OCI-LY1 (cell line): Measurements from ENCODE around the gene CEP76.

ENCODE experiments used
- H2AFZ ChIP-seq: fragments of 200-600 bp; sonication (generic), shearing (Covaris generic); 2 replicates; pipeline ENCODE4 v1.6.0; 2014; ENCODE audit warnings: antibody characterized with exemption, mild to moderate bottlenecking, low read length
- H3F3A ChIP-seq: fragments of 200-600 bp; sonication (generic), shearing (Covaris generic); 2 replicates; pipeline ENCODE4 v1.6.0; 2014; ENCODE audit warnings: mild to moderate bottlenecking, antibody characterized with exemption, low read length, moderate library complexity; ENCODE audit not compliant: insufficient read depth
- H3K27ac ChIP-seq: fragments of 200-600 bp; sonication (generic); 2 replicates; pipeline ENCODE4 v1.5.1; 2014; ENCODE audit warnings: low read length, mixed run types, mild to moderate bottlenecking, low read depth; ENCODE audit not compliant: poor library complexity, severe bottlenecking
- H3K27me3 ChIP-seq: fragments of 200-600 bp; sonication (generic); 2 replicates; pipeline ENCODE4 v1.6.0; 2014; ENCODE audit warnings: antibody characterized with exemption, mild to moderate bottlenecking, low read length, moderate library complexity; ENCODE audit not compliant: insufficient read depth
- H3K36me3 ChIP-seq: fragments of 200-600 bp; sonication (generic); 2 replicates; pipeline ENCODE4 v1.6.1; 2014; ENCODE audit warnings: mild to moderate bottlenecking, antibody characterized with exemption, low read length, moderate library complexity, mixed read lengths; ENCODE audit not compliant: insufficient read depth
- H3K4me1 ChIP-seq: fragments of 200-600 bp; sonication (generic); 2 replicates; pipeline ENCODE4 v1.5.1; 2014; ENCODE audit warnings: mild to moderate bottlenecking, low read length, moderate library complexity; ENCODE audit not compliant: insufficient read depth, severe bottlenecking
- H3K4me2 ChIP-seq: fragments of 200-600 bp; sonication (generic), shearing (Covaris generic); 2 replicates; pipeline ENCODE4 v1.6.1; 2014; ENCODE audit warnings: low read length
- H3K4me3 ChIP-seq: fragments of 200-600 bp; sonication (generic); 2 replicates; pipeline ENCODE4 v1.5.1; 2014; ENCODE audit warnings: low read length, low read depth, mild to moderate bottlenecking, mixed read lengths; ENCODE audit not compliant: poor library complexity, severe bottlenecking
- H3K79me2 ChIP-seq: fragments of 200-600 bp; shearing (Covaris generic); 2 replicates; pipeline ENCODE4 v1.6.1; 2016; ENCODE audit warnings: mixed run types, low read length, mixed read lengths; ENCODE audit not compliant: insufficient read depth
- H3K9ac ChIP-seq: fragments of 200-600 bp; sonication (generic), shearing (Covaris generic); 2 replicates; pipeline ENCODE4 v1.6.1; 2014; ENCODE audit warnings: mild to moderate bottlenecking, low read length, mixed read lengths
- H3K9me2 ChIP-seq: fragments of 200-600 bp; sonication (generic), shearing (Covaris generic); 2 replicates; pipeline ENCODE4 v1.6.1; 2014; ENCODE audit warnings: low read depth, mild to moderate bottlenecking, low read length, mixed read lengths
- H3K9me3 ChIP-seq: fragments of 200-600 bp; shearing (Covaris generic); 2 replicates; pipeline ENCODE4 v1.6.1; 2014; ENCODE audit warnings: low read length, mixed read lengths
- H4K20me1 ChIP-seq: fragments of 200-600 bp; sonication (generic), shearing (Covaris generic); 2 replicates; pipeline ENCODE4 v1.6.0; 2016; ENCODE audit warnings: mild to moderate bottlenecking, low read length; ENCODE audit not compliant: insufficient read depth
- CTCF ChIP-seq: fragments of 200-600 bp; sonication (generic), shearing (Covaris generic); IDR thresholded peaks from 2 replicates; pipeline ENCODE4 v1.5.1; 2017; ENCODE audit warnings: mild to moderate bottlenecking, antibody characterized with exemption, low read length, moderate library complexity, mixed read lengths
- EZH2 ChIP-seq: fragments of 200-600 bp; sonication (generic), shearing (Covaris generic); IDR thresholded peaks from 2 replicates; pipeline ENCODE4 v1.8.0; 2017; ENCODE audit warnings: borderline replicate concordance, mixed run types, mild to moderate bottlenecking, antibody characterized with exemption, low read length, moderate library complexity, mixed read lengths

Gene CEP76

GRCh38 chr18:12722731-12723130 is 20.2 kb upstream of the CEP76 start:
- Histone ChIP-seq H3K9ac (no peak overlapping the region), H3K4me2 (no peak overlapping the region), H3K4me1 (no peaks in the 10 kb centered on the region), H4K20me1 (no peaks in the 10 kb centered on the region), H3K36me3 (peaks cover 87% of the 10 kb centered on the region), H3K9me3 (no peaks in the 10 kb centered on the region), H3K79me2 (no peaks in the 10 kb centered on the region), H3K27ac (no peak overlapping the region), H3K27me3 (no peaks in the 10 kb centered on the region), H3K4me3 (no peak overlapping the region), H2AFZ (no peak overlapping the region), H3F3A (no peaks in the 10 kb centered on the region; the same call in 1 of the 2 replicates), H3K9me2 (no peaks in the 10 kb centered on the region)
- TF ChIP-seq EZH2, result no peak
- no peak for TF ChIP-seq CTCF

- Histone ChIP-seq H3K36me3 (peaks cover 94% of the 10 kb centered on the region), H2AFZ (no peak overlapping the region), H3K9me2 (no peaks in the 10 kb centered on the region), H3K4me3 (no peak overlapping the region), H3K4me1 (no peaks in the 10 kb centered on the region), H3K9me3 (no peaks in the 10 kb centered on the region), H3K27me3 (no peaks in the 10 kb centered on the region), H3K79me2 (no peaks in the 10 kb centered on the region), H3F3A (no peaks in the 10 kb centered on the region; the same call in 1 of the 2 replicates), H4K20me1 (no peaks in the 10 kb centered on the region), H3K9ac (no peak overlapping the region), H3K4me2 (no peak overlapping the region), H3K27ac (no peak overlapping the region)
- no peak for TF ChIP-seq CTCF
- no peak for TF ChIP-seq EZH2
Measured at GRCh38 chr18:12721495-12722275, 19.2 kb upstream of the CEP76 start.

GRCh38 chr18:12711446-12711845 is 8.9 kb upstream of the CEP76 start:
- Histone ChIP-seq H2AFZ (no peak overlapping the region), H3K9me3 (no peaks in the 10 kb centered on the region), H3K9ac (no peak overlapping the region), H3K36me3 (peaks cover 90% of the 10 kb centered on the region), H3F3A (no peaks in the 10 kb centered on the region), H3K79me2 (no peaks in the 10 kb centered on the region), H3K27ac (no peak overlapping the region), H3K4me2 (no peak overlapping the region), H4K20me1 (no peaks in the 10 kb centered on the region), H3K9me2 (no peaks in the 10 kb centered on the region), H3K4me3 (no peak overlapping the region), H3K4me1 (no peaks in the 10 kb centered on the region), H3K27me3 (no peaks in the 10 kb centered on the region)
- TF ChIP-seq CTCF, result no peak
- no peak for TF ChIP-seq EZH2
